ENCODE data around the gene ARL8B. TPM values are rescaled to one million over a fixed set of nuclear protein-coding genes. Genes with fewer than 3 reads are reported as not detected.

Gene ARL8B
- total and polyA plus RNA-seq, 9 of the 15 experiments (the other 6 are each of a cell fraction or from before 2014, with no cell fraction given): 28.5 to 99.4 (median 77.2) TPM

GRCh38 chr3:5197470-5198312, 75.6 kb downstream of the ARL8B start (continued):
- TF ChIP-seq BCLAF1 (IDR thresholded peaks at IDR 0.05; ENCODE audit: borderline replicate concordance in 1 of 2, control insufficient read depth in 1 of 2, low read depth in 2 of 2, low read length in 1 of 2) (no peak), ARID3B (CRISPR knock-in tag; IDR thresholded peaks at IDR 0.05; ENCODE audit: borderline replicate concordance) (no peak; the same call in 1 of the 2 replicates), TRIM25 (IDR thresholded peaks at IDR 0.05; ENCODE audit: borderline replicate concordance) (no peak), ZNF449 (CRISPR knock-in tag; IDR thresholded peaks at IDR 0.05) (peak; percentile 2; the same call in 1 of the 2 replicates), GABPB2 (CRISPR knock-in tag; conservative IDR thresholded peaks at IDR 0.05) (no peak), SIX5 (IDR thresholded peaks at IDR 0.05; ENCODE audit: borderline replicate concordance in 1 of 2, insufficient read depth in 1 of 2, low read depth in 1 of 2, low read length in 2 of 2) (no peak), KLF1 (tag; IDR thresholded peaks at IDR 0.05) (no peak; the same call in 1 of the 2 replicates), NEUROD1 (IDR thresholded peaks at IDR 0.05; ENCODE audit: borderline replicate concordance, low read depth, low read length, partially characterized antibody) (no peak), RB1 (IDR thresholded peaks at IDR 0.05; ENCODE audit: low read depth) (no peak), ZFX (CRISPR knock-in tag; IDR thresholded peaks at IDR 0.05) (no peak), GTF2E2 (tag; IDR thresholded peaks at IDR 0.05) (peak; percentile 78), NR2C1 (IDR thresholded peaks at IDR 0.05) (no peak), NR2C1 (tag; IDR thresholded peaks at IDR 0.05) (peak; percentile 59), TCF3 (CRISPR knock-in tag; IDR thresholded peaks at IDR 0.05) (peak; percentile 44)

Measured in K562 (cell line).